ENCODE measurements around the gene IL10RB.

The IL10RB gene

DNA sequence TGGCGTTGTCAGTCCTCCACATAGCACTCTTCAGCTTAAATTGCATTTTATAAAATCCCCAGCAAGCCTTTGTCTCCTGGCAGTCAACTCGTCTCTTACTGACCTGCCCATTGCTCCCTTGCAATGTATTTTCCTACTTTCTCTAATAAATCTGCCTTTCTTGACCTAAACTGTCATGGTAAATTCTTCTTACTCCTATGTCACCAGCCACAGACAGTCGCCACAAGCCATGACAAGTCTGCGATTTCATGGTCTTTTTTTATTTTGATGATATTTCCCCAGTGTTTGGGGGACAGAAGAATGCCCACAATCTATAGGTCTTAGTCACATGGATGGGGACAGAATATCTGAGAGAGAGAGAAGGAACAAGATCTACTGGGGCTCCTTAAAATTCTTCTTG lies 28.0 kb upstream of the IL10RB start:
- TF ChIP-seq, protein P1, sequence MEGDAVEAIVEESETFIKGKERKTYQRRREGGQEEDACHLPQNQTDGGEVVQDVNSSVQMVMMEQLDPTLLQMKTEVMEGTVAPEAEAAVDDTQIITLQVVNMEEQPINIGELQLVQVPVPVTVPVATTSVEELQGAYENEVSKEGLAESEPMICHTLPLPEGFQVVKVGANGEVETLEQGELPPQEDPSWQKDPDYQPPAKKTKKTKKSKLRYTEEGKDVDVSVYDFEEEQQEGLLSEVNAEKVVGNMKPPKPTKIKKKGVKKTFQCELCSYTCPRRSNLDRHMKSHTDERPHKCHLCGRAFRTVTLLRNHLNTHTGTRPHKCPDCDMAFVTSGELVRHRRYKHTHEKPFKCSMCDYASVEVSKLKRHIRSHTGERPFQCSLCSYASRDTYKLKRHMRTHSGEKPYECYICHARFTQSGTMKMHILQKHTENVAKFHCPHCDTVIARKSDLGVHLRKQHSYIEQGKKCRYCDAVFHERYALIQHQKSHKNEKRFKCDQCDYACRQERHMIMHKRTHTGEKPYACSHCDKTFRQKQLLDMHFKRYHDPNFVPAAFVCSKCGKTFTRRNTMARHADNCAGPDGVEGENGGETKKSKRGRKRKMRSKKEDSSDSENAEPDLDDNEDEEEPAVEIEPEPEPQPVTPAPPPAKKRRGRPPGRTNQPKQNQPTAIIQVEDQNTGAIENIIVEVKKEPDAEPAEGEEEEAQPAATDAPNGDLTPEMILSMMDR (IDR thresholded peaks at IDR 0.05), result no peak

DNA sequence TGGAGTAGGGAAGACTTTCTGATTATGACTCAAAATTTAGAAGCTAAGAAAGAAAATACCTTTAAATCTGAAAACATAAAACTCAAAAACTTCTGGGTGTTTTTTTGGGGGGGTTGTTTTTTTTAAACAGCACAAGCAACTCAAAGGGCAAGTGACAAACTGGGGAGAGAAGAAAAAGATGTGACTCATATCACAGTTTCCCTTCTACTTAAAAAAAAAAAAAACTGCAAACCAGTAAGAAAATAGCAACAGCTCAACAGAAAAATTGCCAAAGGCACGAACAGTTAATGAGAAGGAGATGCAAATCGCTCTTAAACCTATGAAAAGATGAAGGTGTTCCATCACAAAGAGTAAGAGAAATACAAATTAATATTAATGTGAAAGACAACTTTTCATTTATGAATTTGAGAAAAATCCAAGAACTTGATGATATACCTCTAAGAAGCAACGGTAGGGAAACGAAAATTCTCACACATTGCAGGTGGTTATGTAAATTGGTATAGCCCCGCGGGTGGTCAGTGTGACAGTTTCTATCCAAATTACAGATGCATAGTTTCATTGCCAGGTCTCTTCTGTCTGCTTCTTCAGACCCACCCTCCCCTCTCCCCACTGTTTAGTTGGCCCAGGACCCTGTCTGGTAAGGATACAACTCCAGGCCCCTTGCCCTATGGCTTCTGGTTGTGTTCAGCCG lies 27.5 kb upstream of the IL10RB start:
- TF ChIP-seq, protein P1 (IDR thresholded peaks at IDR 0.05), result no peak

DNA sequence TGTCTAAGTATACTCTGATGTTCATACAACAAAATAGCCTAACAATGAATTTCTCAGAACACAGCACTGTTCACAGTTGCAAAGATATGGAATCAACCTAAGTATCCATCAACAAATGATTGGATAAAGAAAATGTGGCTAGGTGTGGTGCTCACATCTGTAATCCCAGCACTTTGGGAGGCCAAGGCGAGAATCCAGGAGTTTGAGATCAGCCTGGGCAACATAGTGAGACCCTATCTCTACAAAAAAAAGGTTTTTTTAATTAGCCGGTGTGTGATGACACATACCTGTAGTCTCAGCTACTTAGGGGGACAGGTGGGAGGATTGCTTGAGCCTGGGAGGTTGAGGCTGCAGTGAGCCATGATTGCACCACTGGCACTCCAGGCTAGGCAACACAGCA lies 25.8 kb upstream of the IL10RB start:
- TF ChIP-seq, protein P1 (IDR thresholded peaks at IDR 0.05), result no peak

DNA sequence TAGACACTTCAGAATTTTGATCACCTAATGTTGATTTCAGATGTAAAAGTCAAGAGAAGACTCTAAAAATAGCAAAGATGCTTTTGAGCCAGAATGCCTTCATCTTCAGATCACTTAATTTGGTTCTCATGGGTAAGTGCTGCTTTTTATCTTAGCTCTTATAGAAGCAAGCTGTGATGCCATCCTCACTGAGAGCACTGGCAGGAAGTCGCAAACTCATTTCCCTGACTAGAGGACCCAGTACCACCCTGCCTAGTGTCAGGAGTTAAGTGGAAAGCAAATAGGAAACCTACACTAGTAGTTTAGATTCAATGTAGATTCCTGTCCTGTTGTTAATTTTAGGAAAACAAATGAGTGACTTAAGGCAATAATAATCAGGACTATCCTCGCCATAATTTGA lies 24.3 kb upstream of the IL10RB start:
- TF ChIP-seq, protein P1 (IDR thresholded peaks at IDR 0.05), result no peak

DNA sequence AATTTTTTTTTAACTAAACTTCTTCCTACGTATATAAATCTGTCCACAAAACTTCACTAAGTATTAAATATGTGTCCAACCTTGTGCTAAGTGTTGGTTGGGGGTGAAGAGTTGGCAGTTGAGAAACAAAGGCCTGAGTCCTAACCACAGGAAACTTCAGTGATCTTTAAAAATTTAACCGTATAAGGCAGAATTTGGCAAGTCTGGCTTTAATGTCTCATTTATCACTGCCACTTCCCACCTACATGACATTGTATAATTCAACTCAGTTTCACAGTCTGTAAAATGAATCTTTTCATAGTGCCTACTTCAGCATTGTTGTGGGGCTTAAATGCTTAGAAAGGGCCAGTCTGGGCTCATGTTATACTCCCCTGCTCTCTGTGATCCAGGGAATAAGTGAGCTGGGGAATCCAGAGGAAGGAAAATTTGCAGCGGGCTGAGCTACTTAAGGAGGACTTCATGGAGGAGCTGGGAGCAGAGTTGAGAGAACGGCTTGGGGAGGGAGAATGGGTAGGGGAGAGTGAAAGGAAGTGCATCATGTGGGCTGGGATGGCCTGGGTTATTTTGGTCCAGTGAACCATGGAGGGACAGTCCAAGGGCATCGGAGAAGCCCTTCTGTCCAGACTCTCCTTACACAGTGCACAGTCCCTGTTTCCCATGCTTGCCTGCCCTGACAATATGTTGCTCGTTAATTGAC lies 21.9 kb upstream of the IL10RB start:
- TF ChIP-seq, protein P1 (IDR thresholded peaks at IDR 0.05), result no peak

DNA sequence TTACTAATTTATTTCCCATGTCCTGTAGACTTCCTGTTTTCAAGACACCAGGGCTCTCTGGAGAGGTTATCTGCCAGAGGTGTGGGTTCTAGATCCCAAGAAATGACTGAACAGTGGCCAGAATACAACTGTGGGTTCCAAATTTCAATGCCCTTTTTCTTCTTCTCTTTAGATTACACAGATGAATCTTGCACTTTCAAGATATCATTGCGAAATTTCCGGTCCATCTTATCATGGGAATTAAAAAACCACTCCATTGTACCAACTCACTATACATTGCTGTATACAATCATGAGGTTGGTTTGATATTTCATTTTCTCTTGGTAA lies 21.4 kb upstream of the IL10RB start:
- TF ChIP-seq, protein P1 (IDR thresholded peaks at IDR 0.05), result no peak

DNA sequence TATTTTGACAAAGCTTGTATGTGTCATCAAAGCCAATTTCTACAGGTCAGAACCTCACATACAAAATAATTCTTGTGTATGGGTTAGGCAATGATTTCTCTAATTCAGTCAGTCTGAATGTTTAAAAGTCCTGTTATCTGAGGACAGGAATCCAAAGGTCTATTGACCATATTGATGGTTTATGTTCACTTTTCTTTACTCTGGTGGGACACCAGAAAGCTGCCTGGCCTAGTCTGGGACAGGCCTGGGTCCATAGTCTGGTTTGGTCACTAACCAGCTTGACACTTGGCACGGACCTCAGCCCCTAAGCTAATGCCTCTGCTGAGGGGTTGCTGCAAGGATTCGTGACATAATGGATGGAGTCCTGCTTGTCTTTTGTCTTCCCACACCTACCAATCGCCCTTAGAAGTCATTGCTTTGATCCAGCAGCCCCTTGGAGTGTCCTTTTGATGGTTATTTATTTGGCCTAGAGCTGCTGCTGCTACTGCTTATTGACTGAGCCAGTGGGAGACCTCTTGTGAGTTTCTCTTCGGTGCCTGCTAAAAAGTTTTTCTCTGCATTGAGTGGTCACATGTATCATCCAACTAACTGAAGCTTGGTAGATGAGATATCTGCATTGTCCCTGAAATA lies 20.8 kb upstream of the IL10RB start:
- TF ChIP-seq, protein P1 (IDR thresholded peaks at IDR 0.05), result no peak

All from LNCAP (cell line).